SJCRH30 (cell line): ENCODE measurements around the gene SAMD11. TPM values are rescaled to one million over a fixed set of nuclear protein-coding genes. Genes with fewer than 3 reads are reported as not detected.

Experiments
- DNase-seq, 2 experiments: peaks; one replicate each; pipeline ENCODE4 v3.0.0-alpha.2; 2015 to 2020
- H3K27ac ChIP-seq: fragments of 250-450 bp; sonication (Bioruptor Pico); 2 replicates; pipeline ENCODE4 v1.5.1; 2020; ENCODE audit warnings: mild to moderate bottlenecking, moderate library complexity
- H3K27me3 ChIP-seq: fragments of 250-450 bp; sonication (Bioruptor Pico); 2 replicates; pipeline ENCODE4 v1.5.1; 2020; ENCODE audit warnings: mild to moderate bottlenecking, moderate library complexity
- H3K36me3 ChIP-seq: fragments of 250-450 bp; sonication (Bioruptor Pico); 2 replicates; pipeline ENCODE4 v1.5.1; 2020; ENCODE audit warnings: mild to moderate bottlenecking, moderate library complexity
- H3K4me1 ChIP-seq: fragments of 250-450 bp; sonication (Bioruptor Pico); 2 replicates; pipeline ENCODE4 v1.5.1; 2020; ENCODE audit warnings: mild to moderate bottlenecking, moderate library complexity
- H3K4me3 ChIP-seq: fragments of 250-450 bp; sonication (Bioruptor Pico); 2 replicates; pipeline ENCODE4 v1.5.1; 2020; ENCODE audit warnings: mild to moderate bottlenecking, moderate library complexity
- H3K9me3 ChIP-seq: fragments of 250-450 bp; sonication (Bioruptor Pico); replicated peaks from 2 replicates; pipeline ENCODE4 v1.5.1; 2020; ENCODE audit warnings: mild to moderate bottlenecking, moderate library complexity
- total RNA-seq: library from RNA; depleted of rRNA; stranded (reverse); fragments of >200 nt; shearing (Covaris generic); gene quantifications from 2 replicates; pipeline ENCODE4 v1.2.3, GENCODE V29; 2014

SAMD11 gene
- total RNA-seq, 1 experiment from 2014 or later, result 39.0 TPM

GRCh38 chr1:899636-900317, 23.9 kb upstream of the SAMD11 start:
- no peak overlapping the region for H3K4me3 ChIP-seq
- H3K9me3 ChIP-seq, result no peaks in the 10 kb centered on the region
- peaks cover 4% of the 10 kb centered on the region; the same call in 1 of the 2 replicates for H3K4me1 ChIP-seq
- H3K27me3 ChIP-seq, result no peaks in the 10 kb centered on the region
- DNase-seq, result no peak
- H3K27ac ChIP-seq, result no peak overlapping the region
- no peaks in the 10 kb centered on the region for H3K36me3 ChIP-seq

DNA sequence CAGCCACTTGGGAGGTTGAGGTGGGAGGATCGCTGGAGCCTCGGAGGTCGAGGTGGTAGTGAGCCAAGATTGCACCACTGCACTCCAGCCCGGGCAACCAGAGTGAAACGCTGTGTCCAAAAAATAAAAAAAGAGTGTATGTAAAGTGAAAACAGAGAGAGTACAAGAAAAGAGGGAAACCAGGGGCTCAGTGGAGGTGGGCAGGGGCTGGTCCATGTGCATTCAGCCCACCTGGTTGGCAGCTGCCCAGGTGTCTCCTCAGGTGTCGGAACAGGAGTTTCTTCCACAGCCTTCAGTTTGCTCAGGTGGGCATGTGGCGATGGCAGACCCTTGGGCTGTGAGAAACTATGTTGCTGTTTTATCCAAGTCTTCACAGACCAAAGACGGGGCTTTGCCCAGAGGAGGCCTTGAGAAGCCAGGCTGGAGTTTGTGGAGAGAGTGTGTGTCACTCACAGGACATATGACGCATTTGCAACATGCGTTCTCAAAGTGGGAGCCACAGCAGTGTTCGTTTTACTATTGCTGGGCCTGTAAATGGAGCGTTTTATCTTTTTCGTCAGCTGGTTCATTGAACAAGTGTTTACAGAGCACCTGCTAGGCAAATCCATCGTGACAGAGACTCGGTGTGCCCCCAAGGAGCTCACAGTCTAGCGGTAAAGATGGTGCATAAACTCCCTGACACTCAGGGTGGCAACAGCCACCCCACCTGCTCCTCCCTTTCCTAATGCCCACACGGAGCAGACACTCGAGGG, 22.4 kb upstream of the SAMD11 start:
- Histone ChIP-seq H3K27me3 (no peaks in the 10 kb centered on the region), H3K27ac (no peak overlapping the region), H3K9me3 (no peaks in the 10 kb centered on the region), H3K36me3 (no peaks in the 10 kb centered on the region), H3K4me1 (peaks cover 4% of the 10 kb centered on the region; the same call in 1 of the 2 replicates), H3K4me3 (no peak overlapping the region)
- DNase-seq, result no peak

DNA sequence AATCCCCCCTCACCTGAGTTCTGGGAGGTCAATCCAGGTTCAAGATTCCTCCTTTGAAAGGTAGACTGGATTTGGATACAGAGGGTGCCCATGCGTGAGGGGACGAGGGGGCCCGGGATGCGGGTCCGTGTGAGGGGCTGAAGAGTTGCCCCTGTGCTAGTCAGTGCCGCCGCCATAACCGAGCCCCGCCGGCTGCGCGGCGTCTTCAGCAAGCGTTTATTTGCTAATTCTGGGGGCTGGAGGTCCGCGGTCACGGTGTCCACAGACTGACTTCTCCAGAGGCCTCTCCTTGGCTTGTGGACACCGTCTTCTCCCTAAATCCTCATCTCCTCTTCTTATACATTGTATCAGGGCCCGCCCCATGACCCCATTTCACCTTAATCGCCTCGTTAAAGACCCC, 20.9 kb upstream of the SAMD11 start:
- no peaks in the 10 kb centered on the region for H3K27me3 ChIP-seq
- peaks cover 4% of the 10 kb centered on the region; the same call in 1 of the 2 replicates for H3K4me1 ChIP-seq
- H3K9me3 ChIP-seq, result no peaks in the 10 kb centered on the region
- H3K4me3 ChIP-seq, result no peak overlapping the region
- H3K36me3 ChIP-seq, result no peaks in the 10 kb centered on the region
- DNase-seq, result no peak
- no peak overlapping the region for H3K27ac ChIP-seq

GRCh38 chr1:903305-903704, 20.4 kb upstream of the SAMD11 start:
- H3K36me3 ChIP-seq, result no peaks in the 10 kb centered on the region
- DNase-seq, result no peak
- H3K27me3 ChIP-seq, result no peaks in the 10 kb centered on the region
- peaks cover 3% of the 10 kb centered on the region; the same call in 1 of the 2 replicates for H3K4me1 ChIP-seq
- no peaks in the 10 kb centered on the region for H3K9me3 ChIP-seq
- no peak overlapping the region for H3K4me3 ChIP-seq
- H3K27ac ChIP-seq, result no peak overlapping the region

- H3K4me1 ChIP-seq, result no peaks in the 10 kb centered on the region
- no peaks in the 10 kb centered on the region for H3K36me3 ChIP-seq
- no peaks in the 10 kb centered on the region for H3K9me3 ChIP-seq
- H3K4me3 ChIP-seq, result no peak overlapping the region
- no peak overlapping the region for H3K27ac ChIP-seq
- no peaks in the 10 kb centered on the region for H3K27me3 ChIP-seq
- DNase-seq, result no peak
These were observed 19.9 kb upstream of the SAMD11 start for GRCh38 chr1:903721-904271.

DNA sequence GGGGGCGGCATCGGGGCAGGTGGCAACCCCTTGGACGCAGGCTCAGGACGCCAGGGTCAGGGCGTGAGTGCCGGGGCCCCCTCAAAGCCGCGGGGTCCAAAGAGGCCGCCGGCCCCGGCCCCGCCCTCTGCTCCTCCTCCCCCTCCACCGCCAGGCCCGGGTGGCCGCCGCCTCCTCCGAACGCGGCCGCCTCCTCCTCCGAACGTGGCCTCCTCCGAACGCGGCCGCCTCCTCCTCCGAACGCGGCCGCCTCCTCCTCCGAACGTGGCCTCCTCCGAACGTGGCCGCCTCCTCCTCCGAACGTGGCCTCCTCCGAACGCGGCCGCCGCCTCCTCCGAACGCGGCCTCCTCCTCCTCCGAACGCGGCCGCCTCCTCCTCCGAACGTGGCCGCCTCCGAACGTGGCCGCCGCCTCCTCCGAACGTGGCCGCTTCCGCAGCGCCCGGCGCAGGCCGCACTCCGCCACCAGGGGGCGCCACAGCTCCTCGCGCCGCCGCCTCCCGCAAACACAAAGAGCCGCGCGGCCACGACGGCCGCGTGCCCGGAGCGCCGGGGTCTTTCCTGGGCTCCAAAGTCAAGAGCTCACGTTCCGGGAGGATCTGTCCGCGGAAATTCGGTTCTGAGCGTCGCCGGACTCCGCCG, 19.3 kb upstream of the SAMD11 start:
- peak overlapping the region; percentile 19 for H3K4me3 ChIP-seq
- peak in 1 of 2 experiments; percentile 67 for DNase-seq
- no peaks in the 10 kb centered on the region for H3K27me3 ChIP-seq
- no peak overlapping the region for H3K27ac ChIP-seq
- H3K36me3 ChIP-seq, result no peaks in the 10 kb centered on the region
- H3K9me3 ChIP-seq, result no peaks in the 10 kb centered on the region
- no peaks in the 10 kb centered on the region for H3K4me1 ChIP-seq

GRCh38 chr1:905071-905749, 18.5 kb upstream of the SAMD11 start:
- Histone ChIP-seq H3K27ac (no peak overlapping the region), H3K36me3 (no peaks in the 10 kb centered on the region), H3K4me1 (no peaks in the 10 kb centered on the region), H3K4me3 (no peak overlapping the region), H3K27me3 (no peaks in the 10 kb centered on the region), H3K9me3 (no peaks in the 10 kb centered on the region)
- no peak for DNase-seq

GRCh38 chr1:905811-906599, 17.7 kb upstream of the SAMD11 start:
- Histone ChIP-seq H3K4me1 (no peaks in the 10 kb centered on the region), H3K9me3 (no peaks in the 10 kb centered on the region), H3K27ac (no peak overlapping the region), H3K4me3 (no peak overlapping the region), H3K27me3 (no peaks in the 10 kb centered on the region; the same call in 1 of the 2 replicates), H3K36me3 (no peaks in the 10 kb centered on the region)
- peak in 1 of 2 experiments; percentile 2 for DNase-seq

- H3K36me3 ChIP-seq, result no peaks in the 10 kb centered on the region
- no peaks in the 10 kb centered on the region; the same call in 1 of the 2 replicates for H3K27me3 ChIP-seq
- no peak overlapping the region for H3K4me3 ChIP-seq
- H3K27ac ChIP-seq, result no peak overlapping the region
- peak in 1 of 2 experiments; percentile 33 for DNase-seq
- no peaks in the 10 kb centered on the region for H3K9me3 ChIP-seq
- H3K4me1 ChIP-seq, result peaks cover under 1% of the 10 kb centered on the region; the same call in 1 of the 2 replicates
These were observed 16.9 kb upstream of the SAMD11 start for GRCh38 chr1:906600-907420.

GRCh38 chr1:907611-908451, 15.9 kb upstream of the SAMD11 start:
- Histone ChIP-seq H3K4me1 (peaks cover 6% of the 10 kb centered on the region; the same call in 1 of the 2 replicates), H3K9me3 (no peaks in the 10 kb centered on the region), H3K27me3 (peaks cover 8% of the 10 kb centered on the region; the same call in 1 of the 2 replicates), H3K4me3 (no peak overlapping the region), H3K27ac (no peak overlapping the region), H3K36me3 (no peaks in the 10 kb centered on the region)
- DNase-seq, result no peak

DNA sequence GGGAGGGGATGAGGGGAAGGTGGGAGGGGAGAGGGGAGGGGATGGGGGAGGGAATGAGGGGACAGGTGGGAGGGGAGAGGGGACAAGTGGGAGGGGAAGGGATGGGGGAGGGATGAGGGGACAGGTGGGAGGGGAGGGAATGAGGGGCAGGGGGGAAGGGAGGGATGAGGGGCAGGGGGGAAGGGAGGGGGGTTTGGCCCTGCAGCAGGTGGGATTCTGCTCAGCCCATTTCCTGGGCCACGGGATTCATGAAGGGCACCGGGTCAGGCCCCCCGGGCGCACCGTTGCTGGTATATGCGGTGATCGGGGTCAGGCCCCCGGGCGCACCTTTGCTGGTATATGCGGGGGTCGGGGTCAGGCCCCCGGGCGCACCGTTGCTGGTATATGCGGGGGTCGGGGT, 15.1 kb upstream of the SAMD11 start:
- peaks cover 6% of the 10 kb centered on the region; the same call in 1 of the 2 replicates for H3K4me1 ChIP-seq
- no peak overlapping the region for H3K27ac ChIP-seq
- H3K4me3 ChIP-seq, result no peak overlapping the region
- DNase-seq, result no peak
- H3K27me3 ChIP-seq, result peaks cover 8% of the 10 kb centered on the region; the same call in 1 of the 2 replicates
- H3K9me3 ChIP-seq, result no peaks in the 10 kb centered on the region
- H3K36me3 ChIP-seq, result no peaks in the 10 kb centered on the region

DNA sequence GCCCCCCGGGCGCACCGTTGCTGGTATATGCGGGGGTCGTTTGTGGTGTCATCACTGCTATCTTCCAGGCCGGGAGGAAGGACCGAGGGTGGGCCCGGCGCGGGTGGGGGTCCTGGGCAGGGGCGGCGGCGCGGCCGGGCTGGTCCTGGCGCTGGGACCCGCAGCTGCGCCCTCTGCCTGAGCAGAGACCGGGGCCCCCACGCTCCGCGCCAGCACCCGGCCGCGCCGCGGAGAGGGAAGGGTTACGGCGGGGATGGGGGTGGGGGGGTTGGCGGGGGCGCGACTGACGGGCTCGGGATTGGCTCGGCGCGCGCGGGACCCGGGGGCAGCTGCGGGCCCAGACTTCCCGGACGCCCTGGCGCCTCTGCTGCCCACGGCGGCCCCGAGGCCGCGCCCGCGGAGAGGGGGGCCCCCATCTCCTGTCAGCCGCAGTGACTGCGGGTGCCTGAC, 13.8 kb upstream of the SAMD11 start:
- no peak for DNase-seq
- no peak overlapping the region for H3K27ac ChIP-seq
- peaks cover 6% of the 10 kb centered on the region; the same call in 1 of the 2 replicates for H3K4me1 ChIP-seq
- H3K4me3 ChIP-seq, result no peak overlapping the region
- no peaks in the 10 kb centered on the region for H3K36me3 ChIP-seq
- H3K27me3 ChIP-seq, result peaks cover 12% of the 10 kb centered on the region; the same call in 1 of the 2 replicates
- H3K9me3 ChIP-seq, result no peaks in the 10 kb centered on the region
